Activated T-helper 1 cell treated with anti-CD3 and anti-CD28 coated beads, Interleukin-12 subunit alpha, Interleukin-12 subunit beta, Interleukin-2, Interleukin-4 antibody, amounts not matched to agents 30 ng/mL and 10 ng/mL and 1 ng/mL, durations not matched to agents 14 hours and 24 hours and 36 hours (primary cell): ENCODE measurements around the gene MTA1. TPM values are rescaled to one million over a fixed set of nuclear protein-coding genes. Genes with fewer than 3 reads are reported as not detected.

Source experiments
- DNase-seq: peaks from one replicate; pipeline ENCODE4 v3.0.0; 2021; ENCODE audit warnings: low spot score
- H3K27ac Mint-ChIP-seq: one replicate; pipeline ENCODE4 v1.8.0; 2021; ENCODE audit warnings: mild to moderate bottlenecking, mixed read lengths
- H3K27me3 Mint-ChIP-seq: one replicate; pipeline ENCODE4 v1.8.0; 2022; ENCODE audit warnings: mild to moderate bottlenecking, moderate library complexity, mixed read lengths; ENCODE audit not compliant: insufficient read depth
- H3K36me3 Mint-ChIP-seq: one replicate; pipeline ENCODE4 v1.8.0; 2021; ENCODE audit warnings: low read depth, mixed read lengths
- H3K4me1 Mint-ChIP-seq: one replicate; pipeline ENCODE4 v1.8.0; 2021; ENCODE audit warnings: low read depth, mixed read lengths
- H3K4me3 Mint-ChIP-seq: one replicate; pipeline ENCODE4 v1.8.0; 2021; ENCODE audit warnings: mild to moderate bottlenecking, moderate library complexity, mixed read lengths
- H3K9me3 Mint-ChIP-seq: one replicate; pipeline ENCODE4 v1.8.0; 2021; ENCODE audit warnings: mixed read lengths
- intact Hi-C: fragments of 100-400 bp; cut with micrococcal nuclease; formaldehyde crosslinking; loops from one replicate; pipeline ENCODE4 v1.15.1; 2024
- total RNA-seq: library from RNA; stranded (reverse); gene quantifications from 2 replicates; pipeline ENCODE4 v1.2.3, GENCODE V29; 2022

The MTA1 gene
- total RNA-seq, 1 donor from 2014 or later = 173 TPM

DNA sequence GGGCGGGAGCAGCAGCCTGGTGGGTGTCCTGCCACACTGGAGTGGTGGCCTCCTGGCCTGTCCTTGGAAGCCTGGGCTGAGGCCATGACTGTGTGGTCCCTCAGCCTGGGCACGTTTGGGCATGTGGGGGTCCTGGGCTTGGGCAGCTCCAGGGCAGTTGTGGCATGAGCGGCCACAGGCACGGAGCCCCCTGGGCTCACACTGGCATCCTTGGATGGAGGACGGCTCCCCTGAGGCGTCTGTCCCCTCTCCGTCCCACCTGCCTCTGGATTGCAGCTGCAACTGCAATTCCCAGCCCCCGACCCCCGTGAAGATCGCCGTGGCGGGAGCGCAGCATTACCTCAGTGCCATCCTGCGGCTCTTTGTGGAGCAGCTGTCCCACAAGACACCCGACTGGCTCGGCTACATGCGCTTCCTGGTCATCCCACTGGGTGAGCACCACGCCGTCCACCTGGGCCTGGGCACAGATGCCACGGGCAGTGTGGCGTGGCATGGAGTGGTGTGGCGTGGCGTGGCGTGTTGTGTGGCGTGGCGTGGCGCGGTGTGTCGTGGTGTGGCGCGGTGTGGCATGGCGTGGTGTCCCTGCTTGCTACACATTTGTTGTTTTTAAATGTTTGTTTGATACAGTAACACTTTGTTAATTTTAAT lies 36.4 kb upstream of the MTA1 start:
- H3K27me3 Mint-ChIP-seq = no peaks in the 10 kb centered on the region
- no peak overlapping the region for H3K27ac Mint-ChIP-seq
- intact Hi-C loops = no loop called here
- H3K36me3 Mint-ChIP-seq = no peaks in the 10 kb centered on the region
- no peaks in the 10 kb centered on the region for H3K4me1 Mint-ChIP-seq
- no peak for DNase-seq
- no peak overlapping the region for H3K4me3 Mint-ChIP-seq
- H3K9me3 Mint-ChIP-seq = no peaks in the 10 kb centered on the region

DNA sequence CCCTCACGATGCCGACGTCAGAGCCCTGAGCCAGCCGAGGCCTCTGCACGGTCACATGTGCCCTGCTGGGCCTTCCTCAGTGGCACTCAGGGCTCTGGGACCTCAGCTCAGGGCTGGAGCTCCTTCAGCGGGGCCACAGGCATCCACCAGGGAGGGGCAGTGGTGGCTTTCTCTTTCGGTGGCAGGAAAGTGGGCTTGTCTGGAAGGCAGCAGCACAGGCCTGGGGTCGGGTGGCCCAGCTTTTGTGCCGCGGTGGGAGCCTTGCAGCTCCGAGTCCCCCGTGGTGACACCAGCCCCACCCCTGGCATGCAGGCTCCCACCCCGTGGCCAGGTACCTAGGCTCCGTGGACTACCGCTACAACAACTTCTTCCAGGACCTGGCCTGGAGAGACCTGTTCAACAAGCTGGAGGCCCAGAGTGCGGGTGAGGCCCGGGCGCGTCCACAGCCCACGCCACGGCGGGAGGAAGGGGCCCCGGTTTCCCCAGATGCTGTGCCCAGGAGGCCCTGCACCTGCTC lies 35.5 kb upstream of the MTA1 start:
- Mint-ChIP-seq H3K27me3 (no peaks in the 10 kb centered on the region), H3K27ac (no peak overlapping the region), H3K4me1 (no peaks in the 10 kb centered on the region), H3K9me3 (no peaks in the 10 kb centered on the region), H3K36me3 (no peaks in the 10 kb centered on the region), H3K4me3 (no peak overlapping the region)
- no peak for DNase-seq
- intact Hi-C loops = no loop called here

DNA sequence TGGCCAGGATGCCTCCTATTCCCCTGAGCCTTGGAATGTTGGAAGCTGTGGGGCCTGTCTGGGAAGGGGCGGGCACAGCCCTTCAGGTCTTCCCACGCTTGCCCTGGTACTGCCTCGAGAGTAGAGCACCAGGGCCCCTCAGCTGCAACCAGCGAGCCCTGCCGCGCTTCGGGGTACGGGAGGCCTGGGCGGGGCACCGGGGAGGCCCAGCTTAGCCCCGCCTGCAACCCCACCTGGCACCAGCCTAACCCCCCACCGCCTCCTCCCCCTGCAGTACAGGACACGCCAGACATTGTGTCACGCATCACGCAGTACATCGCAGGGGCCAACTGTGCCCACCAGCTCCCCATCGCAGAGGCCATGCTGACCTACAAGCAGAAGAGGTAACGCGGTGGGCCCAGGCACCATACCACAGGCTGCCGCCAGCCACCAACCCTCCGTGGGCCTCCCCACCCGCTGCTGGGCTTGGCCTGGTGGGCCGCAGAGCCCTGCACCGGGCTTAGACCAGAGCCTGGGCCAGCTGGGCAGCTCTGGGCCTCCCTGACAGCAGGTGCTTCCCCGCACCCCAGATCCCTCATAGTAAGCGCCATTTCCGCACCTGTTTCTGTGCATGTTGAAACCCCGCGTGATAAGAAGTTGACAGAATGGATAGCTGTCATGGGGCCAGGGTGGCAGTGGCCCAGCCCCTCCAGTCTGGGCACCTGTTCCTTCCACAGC lies 34.9 kb upstream of the MTA1 start:
- no peak overlapping the region for H3K4me3 Mint-ChIP-seq
- no peaks in the 10 kb centered on the region for H3K27me3 Mint-ChIP-seq
- no peaks in the 10 kb centered on the region for H3K36me3 Mint-ChIP-seq
- no peaks in the 10 kb centered on the region for H3K4me1 Mint-ChIP-seq
- no peak overlapping the region for H3K27ac Mint-ChIP-seq
- intact Hi-C loops = no loop called here
- no peaks in the 10 kb centered on the region for H3K9me3 Mint-ChIP-seq
- DNase-seq = no peak

DNA sequence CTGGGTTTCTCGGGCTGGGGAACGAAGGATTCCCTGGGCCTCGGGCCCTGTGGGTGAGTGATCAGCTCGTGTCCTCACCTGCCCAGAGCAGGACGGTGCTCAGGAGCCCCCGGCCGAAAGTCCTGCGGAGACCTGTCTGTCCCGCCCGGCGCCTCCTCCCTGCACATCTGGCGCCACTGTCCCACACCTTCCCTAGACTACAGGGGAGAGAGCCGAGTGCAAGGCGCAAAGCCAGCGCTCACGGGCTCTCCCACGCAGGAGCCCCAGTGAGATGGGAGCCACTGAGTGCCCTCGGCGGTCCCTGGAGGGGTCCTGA lies 34.3 kb upstream of the MTA1 start:
- Mint-ChIP-seq H3K27ac (no peak overlapping the region), H3K4me3 (no peak overlapping the region), H3K9me3 (no peaks in the 10 kb centered on the region), H3K27me3 (no peaks in the 10 kb centered on the region), H3K36me3 (no peaks in the 10 kb centered on the region), H3K4me1 (peaks cover 4% of the 10 kb centered on the region)
- intact Hi-C loops = no loop called here
- DNase-seq = no peak

DNA sequence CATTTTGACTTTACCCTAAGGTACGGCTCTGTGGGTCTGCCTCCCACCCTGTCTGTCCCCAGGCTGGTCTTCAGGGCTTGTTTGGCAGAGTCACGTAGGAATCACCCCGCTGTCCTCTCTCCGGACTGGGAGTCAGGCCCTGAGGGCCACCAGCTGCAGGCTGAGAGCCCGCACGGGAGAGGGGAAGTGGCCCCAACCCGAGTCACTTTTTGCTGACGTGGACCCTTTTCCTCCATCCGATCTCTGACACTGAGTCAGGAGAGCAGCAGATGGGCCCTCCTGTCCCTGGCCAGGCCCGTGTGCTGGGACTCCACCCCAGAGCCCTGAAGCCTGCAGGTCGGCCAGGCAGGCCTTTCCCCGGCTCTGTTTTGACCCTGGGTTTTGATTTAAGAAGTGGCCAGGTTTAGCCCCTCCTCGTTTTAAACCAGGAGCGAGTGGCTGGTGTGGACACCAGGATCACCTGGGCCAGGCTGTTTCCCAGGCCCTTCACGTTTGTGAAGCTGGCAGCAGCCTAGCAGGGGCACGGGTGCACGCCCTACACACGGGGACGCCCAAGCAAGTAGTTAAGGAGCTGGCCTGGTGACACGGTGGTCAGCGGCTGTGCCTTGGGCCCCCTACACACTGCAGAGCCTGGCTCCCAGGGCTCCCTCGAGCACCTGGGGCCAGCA lies 33.8 kb upstream of the MTA1 start:
- H3K36me3 Mint-ChIP-seq = no peaks in the 10 kb centered on the region
- H3K4me1 Mint-ChIP-seq = peaks cover 6% of the 10 kb centered on the region
- no peak for DNase-seq
- no peaks in the 10 kb centered on the region for H3K9me3 Mint-ChIP-seq
- no peak overlapping the region for H3K4me3 Mint-ChIP-seq
- intact Hi-C loops = no loop called here
- H3K27ac Mint-ChIP-seq = no peak overlapping the region
- H3K27me3 Mint-ChIP-seq = no peaks in the 10 kb centered on the region

DNA sequence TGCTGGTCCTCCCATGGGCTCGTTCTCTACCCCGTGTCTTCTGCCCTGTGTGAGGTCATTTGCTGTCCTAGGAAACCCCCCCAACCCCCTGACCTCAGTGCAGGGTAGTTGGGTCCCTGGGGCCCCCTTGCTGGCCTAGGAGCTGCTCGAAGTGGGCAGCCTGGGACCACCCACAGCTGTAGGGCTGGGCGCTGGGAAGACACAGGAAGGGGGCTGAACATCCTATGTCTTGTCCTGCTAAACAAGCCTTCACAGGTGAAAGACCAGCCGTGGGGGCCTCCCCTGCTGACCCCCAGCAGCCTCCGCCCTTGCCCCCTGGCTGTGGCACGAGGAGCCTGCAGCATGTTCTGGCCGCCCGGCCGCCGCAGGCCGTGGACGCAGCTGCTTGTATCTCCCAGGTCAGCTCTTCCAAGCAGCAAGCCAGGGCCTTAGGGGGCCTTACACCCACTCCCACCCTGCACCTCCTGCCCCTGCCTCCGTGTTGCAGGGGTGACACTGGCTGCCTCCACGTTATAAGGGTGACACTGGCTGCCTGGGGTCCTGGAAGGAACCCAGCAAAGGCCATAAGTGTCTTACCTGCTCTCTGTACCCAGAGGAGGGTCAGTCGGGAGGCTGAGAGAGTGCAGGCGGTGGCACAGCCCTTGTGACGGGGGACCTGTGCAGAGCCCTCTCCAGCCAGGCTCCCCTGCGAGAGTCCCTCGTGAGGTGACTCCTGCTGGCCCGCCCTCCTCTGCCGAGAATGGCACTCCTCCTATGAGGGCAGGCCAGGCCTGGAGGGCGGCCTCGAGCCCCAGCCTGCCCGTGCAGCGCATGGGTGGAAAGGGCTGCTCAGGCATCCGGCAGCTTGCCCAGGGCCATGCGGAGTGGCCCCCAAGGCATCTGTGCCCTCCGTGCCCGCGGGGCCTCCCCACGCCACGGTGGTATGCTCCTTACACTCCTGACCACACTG lies 32.8 kb upstream of the MTA1 start:
- intact Hi-C loops = no loop called here
- Mint-ChIP-seq H3K36me3 (no peaks in the 10 kb centered on the region), H3K4me1 (peaks cover 6% of the 10 kb centered on the region), H3K4me3 (no peak overlapping the region), H3K27ac (no peak overlapping the region), H3K9me3 (no peaks in the 10 kb centered on the region), H3K27me3 (no peaks in the 10 kb centered on the region)
- DNase-seq = no peak

DNA sequence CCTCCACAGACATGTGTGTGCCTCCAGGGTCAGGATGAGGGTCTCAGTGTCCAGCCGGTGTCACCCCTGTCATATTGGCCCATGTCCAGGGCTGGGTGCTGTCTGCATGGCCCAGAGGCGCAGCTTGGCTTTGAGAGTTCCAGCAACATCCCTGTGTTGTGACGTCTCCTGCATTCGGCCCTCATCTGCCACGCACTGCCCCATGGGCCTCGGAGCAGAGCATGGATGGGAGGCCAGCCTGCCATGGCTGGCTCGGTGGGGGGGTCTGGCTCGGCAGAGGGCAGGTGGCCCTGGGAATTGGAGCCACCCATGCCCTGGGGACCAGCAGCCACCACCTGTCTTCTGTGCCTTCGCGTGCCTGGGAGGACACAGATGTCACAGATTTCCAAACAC lies 32.1 kb upstream of the MTA1 start:
- Mint-ChIP-seq H3K9me3 (no peaks in the 10 kb centered on the region), H3K4me3 (no peak overlapping the region), H3K27ac (no peak overlapping the region), H3K36me3 (no peaks in the 10 kb centered on the region), H3K4me1 (peaks cover 6% of the 10 kb centered on the region), H3K27me3 (no peaks in the 10 kb centered on the region)
- no peak for DNase-seq
- intact Hi-C loops = no loop called here

DNA sequence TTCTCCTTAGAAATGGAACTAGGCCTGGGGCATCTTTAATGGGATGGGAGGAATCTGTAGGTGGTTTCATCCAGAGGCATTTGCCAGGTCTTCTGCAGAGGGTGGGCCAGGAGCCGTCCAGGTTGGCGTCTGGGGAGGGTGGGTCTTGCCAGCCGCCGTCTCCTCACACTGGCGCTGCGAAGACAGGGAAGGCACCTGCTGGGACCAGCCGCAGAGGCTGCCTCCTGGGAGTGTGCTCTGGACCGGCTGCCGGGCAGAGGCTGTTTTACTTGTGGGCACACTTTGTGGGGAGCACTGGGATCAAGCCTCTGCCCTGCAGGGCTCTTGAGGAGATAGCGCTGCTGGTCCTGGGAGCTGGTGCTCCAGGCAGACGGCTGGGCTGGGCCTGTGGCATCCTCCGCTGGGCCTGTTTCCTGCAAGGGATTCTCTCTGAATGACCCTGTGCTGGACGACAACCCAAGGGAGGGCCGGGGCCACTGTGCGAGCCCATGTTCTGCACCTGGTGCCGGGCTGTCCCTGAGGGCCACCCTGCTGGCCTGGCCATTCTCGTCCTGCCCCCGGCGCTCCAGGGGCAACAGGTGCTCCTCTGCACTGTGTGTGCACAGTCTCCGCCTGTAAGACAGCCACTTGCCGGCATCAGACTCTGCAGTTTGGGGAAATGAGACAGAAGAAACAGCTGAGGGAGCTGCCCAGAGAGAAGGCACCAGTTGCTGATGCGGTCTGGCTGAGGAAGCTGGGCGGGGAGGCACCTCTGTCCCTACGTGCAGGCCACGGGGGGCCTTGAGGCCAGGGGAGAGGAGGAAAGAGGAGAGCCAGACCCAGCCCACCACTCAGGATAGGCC lies 31.3 kb upstream of the MTA1 start:
- intact Hi-C loops = no loop called here
- H3K4me1 Mint-ChIP-seq = peaks cover 6% of the 10 kb centered on the region
- H3K4me3 Mint-ChIP-seq = no peak overlapping the region
- no peaks in the 10 kb centered on the region for H3K36me3 Mint-ChIP-seq
- no peaks in the 10 kb centered on the region for H3K9me3 Mint-ChIP-seq
- no peak overlapping the region for H3K27ac Mint-ChIP-seq
- no peak for DNase-seq
- no peaks in the 10 kb centered on the region for H3K27me3 Mint-ChIP-seq

DNA sequence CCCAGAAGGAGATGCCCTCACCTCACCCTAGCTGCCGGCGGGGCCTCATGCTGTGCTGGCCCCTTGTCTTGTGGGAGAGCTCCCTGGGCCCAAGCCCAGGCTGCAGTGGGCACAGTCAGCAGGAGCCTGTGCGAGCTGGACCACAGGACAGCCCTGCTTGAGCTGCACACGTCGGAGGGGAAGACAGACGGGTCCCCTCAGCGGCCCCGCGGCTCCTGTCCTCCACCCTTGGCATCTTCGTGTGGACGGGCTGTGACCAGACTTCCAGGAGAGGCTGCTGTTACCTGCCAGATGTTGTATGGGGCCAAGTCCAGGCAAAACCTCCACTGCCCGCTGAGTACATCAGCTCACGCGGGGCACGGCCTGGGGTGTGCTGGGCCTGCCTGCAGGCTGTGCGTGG lies 30.7 kb upstream of the MTA1 start:
- H3K27ac Mint-ChIP-seq = no peak overlapping the region
- no peaks in the 10 kb centered on the region for H3K9me3 Mint-ChIP-seq
- DNase-seq = no peak
- no peaks in the 10 kb centered on the region for H3K36me3 Mint-ChIP-seq
- no peaks in the 10 kb centered on the region for H3K27me3 Mint-ChIP-seq
- peaks cover 6% of the 10 kb centered on the region for H3K4me1 Mint-ChIP-seq
- no peak overlapping the region for H3K4me3 Mint-ChIP-seq
- intact Hi-C loops = no loop called here

DNA sequence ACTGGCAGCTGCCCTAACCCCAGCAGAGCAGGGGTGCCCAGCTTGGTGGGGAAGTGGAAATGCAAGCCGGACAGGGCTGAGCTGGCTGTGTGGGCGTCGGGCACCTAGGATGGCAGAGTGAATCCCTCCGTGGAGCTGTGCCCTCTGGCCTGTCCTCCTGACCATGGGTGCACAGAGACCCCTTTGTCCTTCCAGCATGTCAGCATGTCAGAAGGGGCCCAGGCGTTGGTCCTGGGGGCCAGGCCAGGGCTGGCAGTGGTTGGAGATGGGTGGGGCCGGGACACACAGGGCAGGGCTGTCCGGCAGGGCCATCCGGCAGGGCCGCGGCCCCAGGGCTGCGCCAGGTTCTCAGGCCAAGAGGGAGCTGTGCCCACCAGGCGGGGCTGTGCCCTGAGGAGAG lies 30.1 kb upstream of the MTA1 start:
- no peaks in the 10 kb centered on the region for H3K27me3 Mint-ChIP-seq
- DNase-seq = no peak
- no peaks in the 10 kb centered on the region for H3K36me3 Mint-ChIP-seq
- peaks cover 6% of the 10 kb centered on the region for H3K4me1 Mint-ChIP-seq
- H3K9me3 Mint-ChIP-seq = no peaks in the 10 kb centered on the region
- intact Hi-C loops = no loop called here
- H3K4me3 Mint-ChIP-seq = no peak overlapping the region
- no peak overlapping the region for H3K27ac Mint-ChIP-seq

DNA sequence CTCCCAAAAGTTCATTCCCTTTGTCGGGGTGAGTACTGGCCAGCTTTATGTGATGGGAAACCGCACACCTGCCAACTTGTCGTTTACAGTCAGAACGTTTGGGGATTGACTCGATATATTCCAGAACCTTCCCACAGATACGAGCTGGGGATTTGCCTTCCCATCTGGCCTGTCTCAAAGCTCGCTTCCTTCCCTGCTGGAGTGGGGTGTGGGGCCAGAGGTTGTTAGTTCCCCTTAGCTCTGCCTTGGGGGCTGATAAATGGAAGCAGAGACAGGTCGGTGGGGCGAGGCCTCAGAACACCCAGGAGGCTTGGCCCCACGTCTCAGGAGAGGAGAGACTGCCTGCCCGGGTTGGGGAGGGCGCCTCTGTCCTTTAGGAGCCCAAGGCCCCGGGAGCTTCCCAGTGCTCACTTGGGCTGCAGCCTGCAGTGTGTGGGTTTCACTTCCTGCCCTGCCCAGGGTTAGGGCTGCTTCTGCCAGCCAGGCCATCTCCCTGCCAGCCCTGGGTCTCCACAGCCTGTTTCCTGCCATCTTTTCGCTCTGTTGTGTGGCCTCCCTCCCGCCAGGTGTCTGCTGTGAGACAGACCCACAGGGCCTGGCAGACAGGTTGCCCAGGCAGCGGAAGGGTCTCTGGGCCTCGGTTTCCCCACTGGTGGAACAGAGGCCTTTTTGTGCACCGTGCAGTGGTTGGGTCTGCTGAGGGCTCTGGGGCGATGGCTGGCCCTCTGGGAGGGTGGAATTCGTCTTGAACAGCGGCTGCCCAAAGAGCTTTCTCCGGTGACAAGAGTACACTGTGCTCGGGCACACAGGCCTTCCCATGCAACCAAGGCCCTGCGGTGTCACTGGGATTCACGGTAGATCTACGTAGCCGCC lies 29.4 kb upstream of the MTA1 start:
- H3K4me3 Mint-ChIP-seq = no peak overlapping the region
- H3K27ac Mint-ChIP-seq = no peak overlapping the region
- H3K9me3 Mint-ChIP-seq = no peaks in the 10 kb centered on the region
- no peak for DNase-seq
- peaks cover 6% of the 10 kb centered on the region for H3K4me1 Mint-ChIP-seq
- intact Hi-C loops = no loop called here
- no peaks in the 10 kb centered on the region for H3K36me3 Mint-ChIP-seq
- H3K27me3 Mint-ChIP-seq = no peaks in the 10 kb centered on the region
